HAP-1 (cell line): ENCODE results near the gene MUC4.
"Not testable (repeated sequence)": the region's sequence is repeated elsewhere in the genome, so short reads cannot be mapped to it uniquely, and the experiment has no call there.

ENCODE experiments used
- DNase-seq, 2 experiments: peaks; one replicate each; pipeline ENCODE4 v3.0.0-alpha.2; 2016 to 2020; ENCODE audit warnings: low spot score in 2 of 2
- H3K27me3 ChIP-seq: fragments of 250-450 bp; sonication (Bioruptor Pico); 2 replicates; pipeline ENCODE4 v1.5.1; 2020; ENCODE audit warnings: low read depth, mild to moderate bottlenecking, moderate library complexity
- H3K36me3 ChIP-seq: fragments of 250-450 bp; sonication (Bioruptor Pico); replicated peaks from 2 replicates; pipeline ENCODE4 v1.5.1; 2020; ENCODE audit warnings: mild to moderate bottlenecking
- H3K4me1 ChIP-seq: fragments of 250-450 bp; sonication (Bioruptor Pico); 2 replicates; pipeline ENCODE4 v1.5.1; 2020; ENCODE audit warnings: mild to moderate bottlenecking
- H3K4me3 ChIP-seq: fragments of 250-450 bp; sonication (Bioruptor Pico); 2 replicates; pipeline ENCODE4 v1.5.1; 2020; ENCODE audit warnings: mild to moderate bottlenecking, moderate library complexity
- H3K9me3 ChIP-seq: fragments of 250-450 bp; sonication (Bioruptor Pico); 2 replicates; pipeline ENCODE4 v1.5.1; 2020; ENCODE audit warnings: mild to moderate bottlenecking, moderate library complexity
- in situ Hi-C: fragments of 300-500 bp; cut with MboI; formaldehyde crosslinking; loops from 3 replicates; pipeline ENCODE4 v1.14.3; 2020; ENCODE audit warnings: low sequenced_read_pairs, inconsistent platforms, mixed read lengths

MUC4 gene

GRCh38 chr3:195751560-195751959 is 60.2 kb downstream of the MUC4 start:
- in situ Hi-C loops: no loop called here

GRCh38 chr3:195750797-195751520 is 60.8 kb downstream of the MUC4 start:
- DNase-seq: no peak
- in situ Hi-C loops: no loop called here

More at GRCh38 chr3:195751560-195751959, 60.2 kb downstream of the MUC4 start:
- H3K9me3 ChIP-seq: peaks cover 2% of the 10 kb centered on the region; the same call in 1 of the 2 replicates
- peaks cover 3% of the 10 kb centered on the region for H3K4me1 ChIP-seq
- DNase-seq: no peak
- no peak overlapping the region for H3K4me3 ChIP-seq
- H3K36me3 ChIP-seq: no peaks in the 10 kb centered on the region
- peaks cover 3% of the 10 kb centered on the region; the same call in 1 of the 2 replicates for H3K27me3 ChIP-seq

GRCh38 chr3:195749101-195749500 is 62.6 kb downstream of the MUC4 start:
- in situ Hi-C loops: loop anchor here (10.0 kb wide), 1 partner anchor 96 kb away; no protein-coding TSS in a partner anchor
- not testable (repeated sequence) for DNase-seq

More at GRCh38 chr3:195750797-195751520, 60.8 kb downstream of the MUC4 start:
- Histone ChIP-seq H3K4me1 (peaks cover 3% of the 10 kb centered on the region), H3K27me3 (peaks cover under 1% of the 10 kb centered on the region; the same call in 1 of the 2 replicates), H3K4me3 (no peak overlapping the region), H3K36me3 (no peaks in the 10 kb centered on the region), H3K9me3 (peaks cover 2% of the 10 kb centered on the region; the same call in 1 of the 2 replicates)

GRCh38 chr3:195748661-195749060 is 63.1 kb downstream of the MUC4 start:
- no peaks in the 10 kb centered on the region for H3K36me3 ChIP-seq
- 0 out of 2 replicates have a peak, but pooled peaks cover 6% of the 10 kb centered on the region for H3K27me3 ChIP-seq
- DNase-seq: no peak
- no peak overlapping the region for H3K4me3 ChIP-seq
- peaks cover 2% of the 10 kb centered on the region; the same call in 1 of the 2 replicates for H3K9me3 ChIP-seq
- in situ Hi-C loops: loop anchor here (10.0 kb wide), 1 partner anchor 96 kb away; no protein-coding TSS in a partner anchor
- peaks cover 3% of the 10 kb centered on the region for H3K4me1 ChIP-seq

More at GRCh38 chr3:195749101-195749500, 62.6 kb downstream of the MUC4 start:
- H3K4me1 ChIP-seq, H3K4me3 ChIP-seq, H3K9me3 ChIP-seq, H3K36me3 ChIP-seq, H3K27me3 ChIP-seq: not testable (repeated sequence)

GRCh38 chr3:195746751-195747150 is 65.0 kb downstream of the MUC4 start:
- no peak overlapping the region for H3K4me3 ChIP-seq
- in situ Hi-C loops: loop anchor here (10.0 kb wide), 1 partner anchor 98 kb away; no protein-coding TSS in a partner anchor
- peaks cover 6% of the 10 kb centered on the region; the same call in 1 of the 2 replicates for H3K27me3 ChIP-seq
- H3K4me1 ChIP-seq: peaks cover 3% of the 10 kb centered on the region
- H3K36me3 ChIP-seq: no peaks in the 10 kb centered on the region
- DNase-seq: no peak
- H3K9me3 ChIP-seq: peaks cover 2% of the 10 kb centered on the region; the same call in 1 of the 2 replicates

GRCh38 chr3:195746346-195746745 is 65.4 kb downstream of the MUC4 start:
- Histone ChIP-seq H3K27me3 (peaks cover 6% of the 10 kb centered on the region; the same call in 1 of the 2 replicates), H3K4me1 (peaks cover 3% of the 10 kb centered on the region), H3K9me3 (peaks cover 2% of the 10 kb centered on the region; the same call in 1 of the 2 replicates), H3K4me3 (no peak overlapping the region), H3K36me3 (no peaks in the 10 kb centered on the region)
- DNase-seq: no peak
- in situ Hi-C loops: loop anchor here (10.0 kb wide), 1 partner anchor 98 kb away; no protein-coding TSS in a partner anchor

GRCh38 chr3:195744437-195744836 is 67.3 kb downstream of the MUC4 start:
- Histone ChIP-seq H3K36me3 (no peaks in the 10 kb centered on the region), H3K9me3 (peaks cover 2% of the 10 kb centered on the region; the same call in 1 of the 2 replicates)
- in situ Hi-C loops: loop anchor here (10.0 kb wide), 1 partner anchor 100 kb away; no protein-coding TSS in a partner anchor

GRCh38 chr3:195739561-195740111 is 72.1 kb downstream of the MUC4 start:
- in situ Hi-C loops: loop anchor here (10.0 kb wide), 1 partner anchor 105 kb away; no protein-coding TSS in a partner anchor
- H3K9me3 ChIP-seq: no peaks in the 10 kb centered on the region
- no peaks in the 10 kb centered on the region for H3K4me1 ChIP-seq
- no peaks in the 10 kb centered on the region for H3K36me3 ChIP-seq
- H3K4me3 ChIP-seq: no peak overlapping the region
- peaks cover under 1% of the 10 kb centered on the region; the same call in 1 of the 2 replicates for H3K27me3 ChIP-seq
- no peak for DNase-seq

More at GRCh38 chr3:195744437-195744836, 67.3 kb downstream of the MUC4 start:
- H3K27me3 ChIP-seq: peaks cover 6% of the 10 kb centered on the region; the same call in 1 of the 2 replicates
- H3K4me3 ChIP-seq: no peak overlapping the region
- no peak for DNase-seq
- peaks cover 3% of the 10 kb centered on the region for H3K4me1 ChIP-seq

- Histone ChIP-seq H3K27me3 (no peaks in the 10 kb centered on the region; the same call in 1 of the 2 replicates), H3K36me3 (no peaks in the 10 kb centered on the region), H3K9me3 (no peaks in the 10 kb centered on the region), H3K4me1 (no peaks in the 10 kb centered on the region), H3K4me3 (no peak overlapping the region)
- in situ Hi-C loops: no loop called here
- DNase-seq: no peak
Observed at GRCh38 chr3:195738274-195739044, 73.3 kb downstream of the MUC4 start.

- DNase-seq, H3K9me3 ChIP-seq, H3K4me1 ChIP-seq, in situ Hi-C loops, H3K4me3 ChIP-seq, H3K27me3 ChIP-seq, H3K36me3 ChIP-seq: not testable (repeated sequence)
Observed at GRCh38 chr3:195737782-195738181, 73.9 kb downstream of the MUC4 start.

- Histone ChIP-seq H3K4me3 (no peak overlapping the region), H3K9me3 (no peaks in the 10 kb centered on the region), H3K27me3 (no peaks in the 10 kb centered on the region), H3K36me3 (no peaks in the 10 kb centered on the region), H3K4me1 (no peaks in the 10 kb centered on the region)
- in situ Hi-C loops: no loop called here
- DNase-seq: no peak
Observed at GRCh38 chr3:195736866-195737490, 74.8 kb downstream of the MUC4 start.

GRCh38 chr3:195735036-195735695 is 76.6 kb downstream of the MUC4 start:
- DNase-seq: no peak
- Histone ChIP-seq H3K27me3 (no peaks in the 10 kb centered on the region), H3K9me3 (no peaks in the 10 kb centered on the region), H3K4me1 (no peaks in the 10 kb centered on the region), H3K4me3 (no peak overlapping the region), H3K36me3 (no peaks in the 10 kb centered on the region)
- in situ Hi-C loops: no loop called here
